ENCODE measurements around the gene TVP23B.

The TVP23B gene

DNA sequence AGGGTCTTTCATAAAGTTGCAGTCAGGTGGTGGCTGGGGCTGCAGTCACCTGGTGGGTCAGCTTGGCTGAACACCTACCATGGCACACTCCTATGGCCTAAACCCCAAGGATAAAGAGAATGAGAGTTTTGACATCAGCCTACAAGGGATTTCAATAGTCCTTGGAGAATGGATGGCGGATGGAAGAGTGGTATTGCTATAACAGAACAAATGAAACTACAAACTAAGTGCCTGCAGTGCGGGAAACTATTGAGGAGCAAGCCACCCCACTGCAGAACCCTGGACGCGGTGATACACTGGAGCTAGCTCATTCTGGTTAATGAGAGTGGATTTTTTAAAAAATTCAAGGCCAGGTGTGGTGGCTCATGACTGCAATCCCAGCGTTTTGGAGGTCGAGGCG is 74.0 kb downstream of the TVP23B start:
- H3K36me3 ChIP-seq: no peaks in the 10 kb centered on the region
- H3K27ac ChIP-seq: no peak overlapping the region
- H3K4me3 ChIP-seq (ENCODE audit: low read depth in 1 of 2, low read length in 1 of 2): no peak overlapping the region
- H3K27me3 ChIP-seq: no peaks in the 10 kb centered on the region
- TF ChIP-seq, protein P1, sequence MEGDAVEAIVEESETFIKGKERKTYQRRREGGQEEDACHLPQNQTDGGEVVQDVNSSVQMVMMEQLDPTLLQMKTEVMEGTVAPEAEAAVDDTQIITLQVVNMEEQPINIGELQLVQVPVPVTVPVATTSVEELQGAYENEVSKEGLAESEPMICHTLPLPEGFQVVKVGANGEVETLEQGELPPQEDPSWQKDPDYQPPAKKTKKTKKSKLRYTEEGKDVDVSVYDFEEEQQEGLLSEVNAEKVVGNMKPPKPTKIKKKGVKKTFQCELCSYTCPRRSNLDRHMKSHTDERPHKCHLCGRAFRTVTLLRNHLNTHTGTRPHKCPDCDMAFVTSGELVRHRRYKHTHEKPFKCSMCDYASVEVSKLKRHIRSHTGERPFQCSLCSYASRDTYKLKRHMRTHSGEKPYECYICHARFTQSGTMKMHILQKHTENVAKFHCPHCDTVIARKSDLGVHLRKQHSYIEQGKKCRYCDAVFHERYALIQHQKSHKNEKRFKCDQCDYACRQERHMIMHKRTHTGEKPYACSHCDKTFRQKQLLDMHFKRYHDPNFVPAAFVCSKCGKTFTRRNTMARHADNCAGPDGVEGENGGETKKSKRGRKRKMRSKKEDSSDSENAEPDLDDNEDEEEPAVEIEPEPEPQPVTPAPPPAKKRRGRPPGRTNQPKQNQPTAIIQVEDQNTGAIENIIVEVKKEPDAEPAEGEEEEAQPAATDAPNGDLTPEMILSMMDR (IDR thresholded peaks at IDR 0.05): no peak
- no peaks in the 10 kb centered on the region for H3K9me3 ChIP-seq
- peaks cover 32 to 33% of the 10 kb centered on the region in 2 experiments for H3K4me1 ChIP-seq (ENCODE audit: control insufficient read depth in 1 of 2, insufficient read depth in 1 of 2, low read depth in 1 of 2, low read length in 1 of 2)

DNA sequence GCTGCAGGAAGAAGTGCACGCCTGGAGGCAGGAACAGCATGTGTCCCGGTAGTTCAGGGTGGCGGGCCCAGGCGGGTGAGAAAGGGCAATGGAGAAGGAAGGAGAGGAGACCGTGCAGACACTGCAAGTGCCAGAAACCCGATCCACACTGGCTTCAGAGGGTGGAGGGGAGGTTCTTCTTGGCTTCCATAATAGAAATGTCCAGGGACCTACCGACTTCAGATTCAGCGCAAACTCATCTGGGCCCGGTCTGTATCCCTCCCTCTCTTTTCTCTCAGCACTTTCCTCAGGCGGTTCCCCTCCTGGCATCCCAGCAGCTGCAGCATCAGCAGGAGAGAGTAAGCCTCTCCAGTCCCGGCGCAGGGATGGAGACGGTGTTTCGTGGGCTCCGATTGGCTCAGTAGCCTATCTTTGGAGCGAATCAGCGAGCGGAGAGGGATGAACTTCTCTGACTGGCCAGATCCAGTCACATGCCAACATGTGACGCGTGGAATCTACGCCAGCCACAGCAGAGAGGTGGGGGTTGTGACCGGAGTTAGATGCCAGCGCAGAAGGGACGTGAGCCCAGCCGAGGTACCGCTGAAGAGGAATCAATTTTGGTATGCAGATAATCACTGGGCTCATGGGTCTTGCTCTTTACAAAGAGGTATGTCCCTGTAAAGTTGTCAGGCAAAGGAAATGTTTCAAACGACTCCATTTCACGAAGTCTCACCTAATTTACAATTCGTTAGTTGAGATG is 75.0 kb downstream of the TVP23B start:
- Histone ChIP-seq H3K4me1 (ENCODE audit: control insufficient read depth in 1 of 2, insufficient read depth in 1 of 2, low read depth in 1 of 2, low read length in 1 of 2) (peaks cover 36 to 38% of the 10 kb centered on the region in 2 experiments), H3K9me3 (no peaks in the 10 kb centered on the region), H3K27me3 (no peaks in the 10 kb centered on the region), H3K36me3 (no peaks in the 10 kb centered on the region), H3K4me3 (ENCODE audit: low read depth in 1 of 2, low read length in 1 of 2) (peak overlapping the region; percentile 68 to 70), H3K27ac (peak overlapping the region; percentile 78)
- TF ChIP-seq, protein P1 (IDR thresholded peaks at IDR 0.05): no peak
